IPS DF 4.7 (cell line): ENCODE results near the gene EFCAB5.
"Not testable (repeated sequence)": the region's sequence is repeated elsewhere in the genome, so short reads cannot be mapped to it uniquely, and the experiment has no call there.

Experiments
- DNase-seq: peaks from one replicate; pipeline ENCODE4 v3.0.0-alpha.2; 2013; ENCODE audit warnings: low spot score; ENCODE audit errors: extremely low read depth

Gene EFCAB5

GRCh38 chr17:29941334-29941733 lies at the start of gene EFCAB5:
Gene EFCAB5 (plus strand): TSS chr17:29941634. CDS start chr17:29941797, 163 bp downstream.
- DNase-seq = no peak

GRCh38 chr17:29892201-29892600 lies 49.2 kb upstream of the EFCAB5 start:
- DNase-seq = no peak

GRCh38 chr17:29897136-29897535 lies 44.3 kb upstream of the EFCAB5 start:
- DNase-seq = not testable (repeated sequence)

DNA sequence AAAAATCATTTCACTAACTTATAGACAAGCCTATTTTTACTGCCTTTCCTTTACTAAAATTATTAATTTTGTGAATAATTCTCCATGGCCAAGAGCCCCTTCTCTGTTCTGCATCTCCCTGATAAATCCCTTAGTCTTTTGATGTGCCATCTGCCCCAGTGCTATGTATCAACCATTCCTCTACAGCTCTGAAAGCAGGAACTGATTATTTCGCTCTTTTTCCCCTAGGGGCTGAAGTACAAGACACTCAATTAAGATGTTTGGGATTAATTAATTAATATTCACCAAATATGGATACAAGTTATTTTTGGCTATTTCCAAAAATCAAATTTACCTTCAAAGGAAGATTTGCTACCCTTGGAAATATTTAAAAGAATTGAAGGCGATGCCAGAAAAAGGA lies 38.0 kb upstream of the EFCAB5 start:
- no peak for DNase-seq

DNA sequence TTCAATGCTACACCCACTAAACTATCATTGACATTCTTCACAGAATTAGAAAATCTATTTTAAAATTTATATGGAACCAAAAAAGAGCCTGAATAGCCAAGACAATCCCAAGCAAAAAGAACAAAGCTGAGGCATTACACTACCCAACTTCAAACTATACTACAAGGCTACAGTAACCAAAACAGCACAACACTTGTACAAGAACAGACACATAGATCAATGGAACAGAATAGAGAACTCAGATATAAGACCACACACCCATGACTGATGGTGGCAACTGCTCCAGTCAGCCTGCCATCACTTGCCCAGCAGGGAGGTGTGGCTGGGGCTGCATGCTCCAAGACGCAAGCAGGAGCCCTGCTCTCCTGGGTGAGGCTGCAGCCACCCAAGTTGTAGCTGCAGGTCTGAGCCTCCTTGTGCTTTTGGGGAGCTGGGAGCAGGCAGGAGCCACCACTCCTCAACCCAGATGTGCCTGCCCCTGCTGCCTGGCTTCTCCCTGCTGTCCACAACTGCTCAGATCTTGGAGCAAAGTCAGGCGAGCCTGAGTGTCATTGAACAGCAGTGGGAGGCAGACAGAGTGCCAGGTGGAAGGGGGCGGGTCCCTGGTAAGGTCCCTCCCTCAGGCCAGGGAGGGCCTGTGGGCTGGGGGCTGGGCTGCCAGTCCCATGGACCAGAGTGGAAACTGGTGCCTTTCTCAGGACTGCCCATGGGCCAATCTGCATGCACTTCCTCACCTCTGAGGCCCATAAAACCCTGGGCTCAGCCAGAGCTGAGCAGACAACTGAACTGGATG lies 36.2 kb upstream of the EFCAB5 start:
- DNase-seq = no peak

DNA sequence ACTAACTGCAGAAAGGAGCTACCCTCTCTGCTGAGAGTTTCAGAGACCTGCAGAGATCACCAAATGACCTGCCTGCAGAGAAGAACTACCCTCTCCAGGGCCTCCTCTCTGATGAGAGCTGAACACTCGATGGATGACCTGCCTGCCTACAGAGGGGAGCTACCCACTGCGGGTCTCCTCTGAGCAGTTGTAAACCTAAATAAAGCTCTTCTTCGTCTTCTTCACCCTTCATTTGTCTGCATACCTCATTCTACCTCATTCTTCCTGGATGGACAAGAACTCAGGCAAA lies 35.6 kb upstream of the EFCAB5 start:
- no peak for DNase-seq

DNA sequence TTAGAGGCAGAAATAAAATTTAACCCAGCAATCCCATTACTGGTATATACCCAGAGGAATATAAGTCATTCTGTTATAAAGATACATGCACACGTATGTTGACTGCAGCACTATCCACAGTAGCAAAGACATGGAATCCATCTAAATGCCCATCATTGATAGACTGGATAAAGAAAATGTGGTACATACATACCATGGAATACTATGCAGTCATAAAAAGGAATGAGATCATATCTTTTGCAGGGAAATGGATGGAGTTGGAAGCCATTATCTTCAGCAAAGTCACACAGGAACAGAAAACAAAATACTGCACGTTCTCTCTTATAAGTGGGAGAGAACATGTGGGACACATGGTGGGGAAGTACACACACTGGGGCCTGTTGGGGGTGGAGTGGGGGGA lies 34.5 kb upstream of the EFCAB5 start:
- no peak for DNase-seq

DNA sequence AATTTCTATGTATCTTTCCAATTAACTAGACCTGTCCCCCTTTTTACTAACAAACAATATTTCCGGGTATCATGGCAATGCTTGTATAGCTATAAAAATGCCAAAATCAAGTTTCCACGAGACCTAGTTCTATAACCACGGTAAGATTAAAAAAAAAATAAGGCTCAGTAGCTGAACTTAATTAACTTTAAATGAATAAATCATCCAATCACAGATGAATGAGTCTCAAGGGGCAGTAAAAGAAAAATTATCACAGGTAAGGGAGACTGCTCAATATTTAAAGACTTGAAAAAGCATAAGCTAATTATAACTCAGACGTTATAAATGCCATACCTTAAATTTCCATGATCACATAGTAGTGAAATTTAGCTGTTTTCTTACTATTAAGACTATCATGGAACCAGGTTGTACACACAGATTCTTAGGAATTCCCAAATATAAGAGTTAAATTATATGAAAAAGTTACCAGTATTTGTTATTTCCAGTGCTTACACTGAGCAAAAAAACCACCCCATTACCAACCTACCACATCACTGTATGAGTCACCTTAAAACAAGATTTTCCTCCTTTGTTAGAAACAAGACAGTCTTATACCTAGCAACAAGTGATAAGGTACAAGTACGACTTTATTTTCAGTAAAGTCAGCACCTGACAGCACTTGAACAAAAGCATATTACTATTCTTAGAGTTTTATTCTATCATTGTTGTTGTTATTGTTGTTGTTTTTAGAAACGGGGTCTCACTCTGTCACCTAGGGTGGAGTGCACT lies 32.0 kb upstream of the EFCAB5 start:
- DNase-seq = no peak

- DNase-seq = no peak
Measured at GRCh38 chr17:29911641-29912177, 29.7 kb upstream of the EFCAB5 start.

DNA sequence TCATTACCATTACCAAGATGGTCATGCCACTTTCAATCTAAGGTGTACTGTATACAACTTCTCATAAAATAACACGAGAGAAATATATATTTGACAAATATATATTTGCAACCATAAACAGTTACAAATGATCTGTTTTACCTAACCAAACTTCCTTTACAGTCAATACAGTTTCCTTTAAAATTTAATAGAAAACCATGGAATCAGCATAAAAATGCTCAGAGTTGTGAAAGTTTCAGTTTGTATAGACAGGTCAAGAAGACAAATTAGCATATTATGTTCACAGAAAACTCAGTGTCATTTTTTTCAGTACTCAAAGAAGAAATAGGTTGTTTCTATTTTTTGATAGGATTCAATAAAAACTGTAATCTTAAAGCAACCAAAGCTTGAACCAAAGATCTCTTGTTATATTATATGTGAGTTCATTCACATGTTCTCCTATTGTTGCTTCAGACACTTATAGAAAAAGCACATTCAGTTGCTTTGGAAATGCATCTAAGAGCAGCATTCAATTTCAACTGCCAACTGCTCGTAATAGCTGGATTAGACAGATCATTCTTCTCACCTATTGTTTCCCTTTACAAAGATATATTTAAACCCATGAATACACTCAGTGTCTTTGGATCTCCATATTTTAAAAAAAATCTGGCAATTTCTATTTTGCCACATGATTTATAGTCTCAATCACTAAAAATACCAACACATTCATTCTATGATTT lies 26.5 kb upstream of the EFCAB5 start:
- no peak for DNase-seq

DNA sequence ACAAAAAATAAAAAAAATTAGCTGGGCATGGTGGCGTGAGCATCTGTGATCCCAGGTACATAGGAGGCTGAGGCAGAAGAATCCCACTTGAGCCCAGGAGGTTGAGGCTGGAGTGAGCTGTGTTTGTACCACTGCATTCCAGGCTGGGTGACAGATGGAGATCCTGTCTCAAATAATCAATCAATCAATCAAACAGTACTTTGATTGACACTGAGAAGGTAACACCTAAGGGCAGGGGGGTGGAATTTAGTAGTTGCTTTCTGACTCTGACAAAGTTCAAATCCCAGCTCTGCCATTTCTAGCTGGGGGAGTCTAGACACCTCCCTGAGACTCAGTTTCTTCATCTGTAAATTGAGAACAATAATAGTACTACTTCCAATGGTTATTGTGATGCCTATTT lies 23.4 kb upstream of the EFCAB5 start:
- DNase-seq = no peak

GRCh38 chr17:29918922-29919856 lies 22.2 kb upstream of the EFCAB5 start:
- DNase-seq = no peak

- DNase-seq = no peak
Measured at GRCh38 chr17:29924786-29925185, 16.6 kb upstream of the EFCAB5 start.

- DNase-seq = no peak
Measured at GRCh38 chr17:29927546-29927945, 13.9 kb upstream of the EFCAB5 start.

- no peak for DNase-seq
Measured at GRCh38 chr17:29929006-29929532, 12.4 kb upstream of the EFCAB5 start.

DNA sequence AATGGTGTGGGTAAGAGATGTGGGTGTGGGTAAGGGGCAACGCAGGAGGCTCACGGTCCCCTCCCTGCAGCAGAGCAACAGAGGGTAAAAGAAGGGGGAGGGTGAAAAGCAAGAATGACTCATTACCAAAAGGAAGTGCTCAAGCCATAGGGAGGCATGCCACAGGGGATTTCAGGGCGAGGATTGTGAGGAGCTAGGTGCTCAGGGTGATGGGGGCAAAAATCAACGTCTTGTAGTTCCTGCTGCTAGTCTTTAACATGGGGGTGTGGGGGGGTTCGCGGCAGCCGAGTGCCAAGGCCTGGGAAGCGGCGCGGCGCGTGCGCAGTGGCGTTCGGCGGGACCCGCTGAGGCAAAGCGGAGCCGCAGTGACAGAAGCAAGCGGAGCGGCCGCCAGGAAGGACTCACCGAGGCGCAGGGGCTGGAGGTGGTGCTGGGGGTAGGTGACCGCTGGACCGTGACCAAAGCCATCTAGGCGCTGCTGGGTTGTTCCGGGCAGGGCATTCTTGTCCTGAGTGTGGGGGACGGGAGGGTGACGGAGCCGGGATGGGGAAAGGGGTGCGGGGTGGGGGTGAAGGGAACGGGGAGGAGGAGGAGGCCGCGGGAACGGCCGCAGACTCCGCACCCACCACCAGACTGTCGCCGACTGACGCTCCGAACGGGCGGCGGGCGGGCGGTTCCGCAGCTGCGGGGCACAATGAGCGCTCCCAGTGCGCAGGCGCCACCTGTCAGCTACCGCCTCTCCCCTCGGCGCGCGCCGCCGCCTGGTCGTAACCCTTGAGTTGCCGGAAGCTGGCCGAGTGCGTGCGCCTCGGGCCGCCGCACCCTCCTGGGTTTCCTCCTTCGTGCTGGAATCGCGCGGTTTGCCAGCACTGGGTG lies 11.7 kb upstream of the EFCAB5 start, which contains the start of gene SSH2:
Gene SSH2, minus strand, starts transcription at position 696 of the 876 bp plus-strand sequence. Its CDS starts 228 bp downstream, at position 468.
- no peak for DNase-seq

- no peak for DNase-seq
Measured at GRCh38 chr17:29930409-29931010, 10.9 kb upstream of the EFCAB5 start.

GRCh38 chr17:29931231-29931932 lies 10.1 kb upstream of the EFCAB5 start:
- DNase-seq = no peak
